T-helper 2 cell treated with Interferon-gamma antibody and Interleukin-4, amounts not matched to agents 5 μg/mL and 100 μg/mL, for 36 hours (primary cell): ENCODE measurements around the gene ATP4A.

Experiments used
- DNase-seq: peaks from one replicate; pipeline ENCODE4 v3.0.0; 2021; ENCODE audit warnings: low spot score
- H3K27ac Mint-ChIP-seq: one replicate; pipeline ENCODE4 v1.8.0; 2021; ENCODE audit warnings: mild to moderate bottlenecking, mixed read lengths
- H3K27me3 Mint-ChIP-seq: one replicate; pipeline ENCODE4 v1.8.0; 2021; ENCODE audit warnings: low read depth, mixed read lengths
- H3K36me3 Mint-ChIP-seq: one replicate; pipeline ENCODE4 v1.8.0; 2021; ENCODE audit warnings: low read depth, mixed read lengths
- H3K4me1 Mint-ChIP-seq: one replicate; pipeline ENCODE4 v1.8.0; 2021; ENCODE audit warnings: low read depth, mixed read lengths
- H3K4me3 Mint-ChIP-seq: one replicate; pipeline ENCODE4 v1.8.0; 2022; ENCODE audit warnings: mild to moderate bottlenecking, moderate library complexity, mixed read lengths
- H3K9me3 Mint-ChIP-seq: one replicate; pipeline ENCODE4 v1.8.0; 2021; ENCODE audit warnings: mixed read lengths

ATP4A gene

DNA sequence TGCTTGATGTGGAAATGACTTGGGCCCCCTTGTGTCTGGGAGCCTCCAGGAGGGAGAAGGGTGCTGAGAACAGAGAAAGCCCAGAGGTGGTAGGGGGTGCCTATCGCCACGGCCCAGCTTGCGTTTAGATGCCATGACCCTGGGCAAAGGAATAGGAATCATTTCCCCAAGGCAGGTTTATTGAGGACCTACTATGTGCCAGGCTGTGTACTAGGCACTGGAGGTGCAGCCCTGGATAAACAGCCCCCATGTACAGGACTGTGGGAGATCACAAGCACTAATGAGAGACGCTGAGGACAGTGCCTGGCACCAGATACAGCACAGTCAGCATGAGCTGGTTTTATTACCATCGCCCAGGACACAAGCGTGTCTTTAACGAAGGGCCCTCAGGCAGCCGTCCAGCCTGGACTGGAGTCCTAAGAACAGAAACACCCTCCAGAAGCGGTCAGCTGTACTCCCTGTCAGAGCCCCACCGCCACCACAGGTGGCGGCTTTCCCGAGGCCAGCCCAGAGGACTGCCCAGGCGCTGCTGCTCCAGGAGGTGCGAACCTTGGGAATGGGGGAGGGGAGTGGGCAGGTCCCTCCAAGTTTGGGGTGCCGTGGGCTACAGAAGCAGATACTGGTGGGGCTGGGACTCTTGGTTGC, 13.5 kb downstream of the ATP4A start:
- H3K9me3 Mint-ChIP-seq: no peaks in the 10 kb centered on the region
- no peak for DNase-seq
- no peak overlapping the region for H3K27ac Mint-ChIP-seq
- H3K4me3 Mint-ChIP-seq: no peak overlapping the region
- no peaks in the 10 kb centered on the region for H3K36me3 Mint-ChIP-seq
- H3K4me1 Mint-ChIP-seq: peaks cover 10% of the 10 kb centered on the region
- H3K27me3 Mint-ChIP-seq: no peaks in the 10 kb centered on the region

DNA sequence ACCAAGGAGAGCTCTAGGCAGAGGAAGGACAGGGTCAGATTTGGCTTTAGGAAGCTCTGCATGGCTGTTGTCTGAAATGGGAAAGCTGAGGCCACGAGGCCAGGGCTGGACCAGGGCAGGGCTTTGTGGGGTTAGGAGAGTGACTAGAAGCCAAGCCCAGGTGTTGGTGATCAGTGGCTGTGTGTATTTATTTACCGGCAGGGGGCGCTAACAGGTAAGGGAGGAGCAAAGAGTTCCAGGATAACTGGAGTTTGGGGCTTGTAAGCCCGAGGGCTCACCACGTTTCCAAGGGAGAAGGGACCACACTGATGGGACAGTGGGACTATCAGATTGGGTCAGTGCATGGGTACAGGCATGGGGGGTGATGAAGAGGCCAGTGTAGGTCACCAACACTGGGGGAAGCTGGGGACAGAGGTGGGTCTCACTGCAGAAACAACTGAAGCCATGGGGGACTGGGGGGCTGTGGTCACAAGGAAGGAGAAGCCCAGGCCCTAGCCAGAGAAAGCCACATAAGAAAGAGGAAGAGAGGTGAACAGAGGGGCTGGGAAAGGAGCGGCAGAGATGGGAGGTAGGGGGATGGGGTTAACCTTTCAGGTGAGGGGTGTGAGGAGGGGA, 14.2 kb downstream of the ATP4A start:
- no peak overlapping the region for H3K4me3 Mint-ChIP-seq
- no peaks in the 10 kb centered on the region for H3K9me3 Mint-ChIP-seq
- H3K27me3 Mint-ChIP-seq: no peaks in the 10 kb centered on the region
- DNase-seq: peak; percentile 39
- H3K27ac Mint-ChIP-seq: peak overlapping the region; percentile 54
- H3K36me3 Mint-ChIP-seq: no peaks in the 10 kb centered on the region
- peaks cover 15% of the 10 kb centered on the region for H3K4me1 Mint-ChIP-seq

DNA sequence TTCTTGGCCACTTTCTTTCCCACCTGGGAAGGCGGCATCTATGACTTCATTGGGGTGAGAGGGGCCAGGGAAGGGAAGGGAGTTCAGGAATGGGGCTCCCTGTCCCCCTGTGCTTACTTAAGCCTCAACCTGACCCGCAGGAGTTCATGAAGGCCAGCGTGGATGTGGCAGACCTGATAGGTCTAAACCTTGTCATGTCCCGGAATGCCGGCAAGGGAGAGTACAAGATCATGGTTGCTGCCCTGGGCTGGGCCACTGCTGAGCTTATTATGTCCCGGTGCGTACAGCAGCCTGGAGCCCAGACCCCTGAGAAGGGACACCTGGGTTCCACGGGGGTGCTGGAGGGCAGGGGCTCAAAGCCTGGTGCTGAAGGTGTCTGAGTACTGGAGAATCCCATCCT, 16.9 kb downstream of the ATP4A start:
- no peaks in the 10 kb centered on the region for H3K36me3 Mint-ChIP-seq
- no peaks in the 10 kb centered on the region for H3K27me3 Mint-ChIP-seq
- H3K4me3 Mint-ChIP-seq: peak overlapping the region; percentile 95
- H3K27ac Mint-ChIP-seq: peak overlapping the region; percentile 92
- H3K4me1 Mint-ChIP-seq: peaks cover 18% of the 10 kb centered on the region
- no peaks in the 10 kb centered on the region for H3K9me3 Mint-ChIP-seq
- no peak for DNase-seq

DNA sequence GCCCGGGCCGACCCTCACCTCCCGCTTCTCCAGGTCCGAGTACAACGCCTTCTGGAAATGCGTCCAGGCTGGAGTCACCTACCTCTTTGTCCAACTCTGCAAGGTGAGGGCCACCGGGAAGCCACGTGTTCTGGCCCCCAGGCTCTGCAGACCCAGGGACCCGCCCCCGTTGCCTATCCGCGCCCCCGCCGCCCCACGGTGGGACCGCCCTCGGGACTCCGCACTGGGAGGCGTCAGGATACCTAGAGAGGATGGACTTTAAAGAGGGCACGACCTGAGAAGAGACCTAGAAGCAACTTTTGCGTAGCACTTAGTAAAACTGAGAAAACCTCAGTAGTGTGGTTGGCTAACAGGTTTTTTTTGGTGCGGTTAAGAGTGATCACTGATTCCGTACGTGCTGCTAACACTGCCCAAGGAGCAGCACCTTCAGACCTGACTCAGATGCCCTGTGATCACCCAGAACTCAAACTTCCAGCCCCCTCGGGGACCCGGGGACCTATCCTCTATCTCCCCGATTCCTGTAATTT, 17.5 kb downstream of the ATP4A start:
- H3K4me3 Mint-ChIP-seq: peak overlapping the region; percentile 95

DNA sequence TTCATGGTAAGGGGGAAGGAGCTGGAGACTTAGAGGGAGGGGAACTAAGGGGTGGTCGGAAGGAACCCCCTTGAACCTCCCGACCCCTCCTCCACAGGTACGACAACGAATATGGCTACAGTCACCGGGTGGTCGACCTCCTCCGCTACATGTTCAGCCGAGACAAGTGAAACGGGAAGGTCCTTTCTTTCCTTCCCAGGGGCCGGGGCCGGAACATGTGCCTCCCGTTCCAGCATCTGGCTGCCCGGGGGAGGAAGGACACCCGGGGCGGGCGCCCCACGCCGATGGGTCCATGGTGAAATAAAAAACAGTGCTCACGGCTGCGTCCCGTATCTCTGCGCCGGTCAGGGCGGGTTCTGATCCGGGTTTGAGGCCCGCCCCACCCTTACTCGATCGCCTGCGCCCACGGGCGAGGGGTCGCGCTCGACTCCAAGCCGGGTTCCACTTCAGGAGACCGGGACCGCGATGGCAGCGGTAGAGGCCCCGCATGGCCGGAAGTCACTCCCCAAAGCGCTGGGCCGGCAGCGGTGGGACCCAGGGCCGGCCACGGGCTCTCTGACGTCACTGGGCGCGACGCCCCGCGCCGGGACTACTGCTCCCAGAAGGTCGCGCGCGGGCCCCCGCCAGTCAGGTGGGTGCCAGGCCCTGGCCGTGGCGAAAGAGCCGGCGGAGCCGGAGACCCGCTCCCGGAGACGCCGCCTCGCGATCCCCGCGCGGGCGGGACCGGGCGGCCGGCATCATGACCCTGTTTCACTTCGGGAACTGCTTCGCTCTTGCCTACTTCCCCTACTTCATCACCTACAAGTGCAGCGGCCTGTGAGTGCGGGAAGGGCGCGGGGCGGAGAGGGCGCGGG, 18.2 kb downstream of the ATP4A start, which contains the start of gene TMEM147:
TSS of gene TMEM147 (plus strand) at position 626 of the 854 bp plus-strand sequence. CDS start at position 740, 114 bp downstream.
- Mint-ChIP-seq H3K27ac (peak within 1 kb of the TSS; percentile 92), H3K4me3 (peak within 1 kb of the TSS; percentile 95), H3K4me1 (peaks cover 18% of the 10 kb centered on the region), H3K9me3 (no peaks in the 10 kb centered on the region), H3K36me3 (no peaks in the 10 kb centered on the region), H3K27me3 (no peaks in the 10 kb centered on the region)
- peak; percentile 91 for DNase-seq

More for the DNA sequence above, 17.5 kb downstream of the ATP4A start:
- Mint-ChIP-seq H3K27me3 (no peaks in the 10 kb centered on the region), H3K27ac (peak overlapping the region; percentile 92), H3K4me1 (peaks cover 18% of the 10 kb centered on the region), H3K36me3 (no peaks in the 10 kb centered on the region), H3K9me3 (no peaks in the 10 kb centered on the region)
- peak; percentile 67 for DNase-seq

DNA sequence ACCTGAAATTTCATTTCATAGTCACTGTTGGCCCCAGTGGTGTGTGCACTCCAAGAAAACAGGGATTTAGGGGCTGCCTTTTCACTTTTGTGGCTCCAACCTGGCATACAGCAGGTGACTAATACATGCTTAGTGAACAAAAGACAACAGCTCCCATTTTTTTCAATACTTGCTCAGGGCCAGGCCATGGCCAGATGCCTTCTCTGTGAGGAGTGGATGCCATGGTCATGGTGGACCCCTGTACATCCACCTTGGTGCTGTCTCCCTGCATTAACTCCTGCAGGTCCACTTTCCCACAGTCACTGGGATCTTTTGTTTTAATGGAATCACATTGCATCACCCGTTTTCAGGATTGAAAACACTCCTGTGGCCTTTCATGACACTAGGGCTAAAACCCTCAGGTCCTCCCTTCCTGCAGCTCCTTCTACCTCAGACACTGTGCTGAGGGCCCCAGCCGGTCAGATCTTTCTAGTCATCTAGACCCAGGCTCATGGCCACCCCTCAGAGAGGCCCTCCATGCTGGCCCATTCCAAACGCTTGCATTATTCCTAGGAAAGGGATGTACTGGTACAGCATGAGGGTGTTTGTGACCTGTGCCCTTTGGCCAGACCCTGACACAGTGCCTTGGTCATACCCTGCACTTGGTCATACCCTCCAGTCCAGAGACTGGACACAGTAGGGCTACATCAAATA, 19.2 kb downstream of the ATP4A start:
- H3K27ac Mint-ChIP-seq: peak overlapping the region; percentile 85
- no peaks in the 10 kb centered on the region for H3K9me3 Mint-ChIP-seq
- DNase-seq: no peak
- no peaks in the 10 kb centered on the region for H3K27me3 Mint-ChIP-seq
- H3K36me3 Mint-ChIP-seq: no peaks in the 10 kb centered on the region
- peaks cover 17% of the 10 kb centered on the region for H3K4me1 Mint-ChIP-seq
- H3K4me3 Mint-ChIP-seq: peak overlapping the region; percentile 95

DNA sequence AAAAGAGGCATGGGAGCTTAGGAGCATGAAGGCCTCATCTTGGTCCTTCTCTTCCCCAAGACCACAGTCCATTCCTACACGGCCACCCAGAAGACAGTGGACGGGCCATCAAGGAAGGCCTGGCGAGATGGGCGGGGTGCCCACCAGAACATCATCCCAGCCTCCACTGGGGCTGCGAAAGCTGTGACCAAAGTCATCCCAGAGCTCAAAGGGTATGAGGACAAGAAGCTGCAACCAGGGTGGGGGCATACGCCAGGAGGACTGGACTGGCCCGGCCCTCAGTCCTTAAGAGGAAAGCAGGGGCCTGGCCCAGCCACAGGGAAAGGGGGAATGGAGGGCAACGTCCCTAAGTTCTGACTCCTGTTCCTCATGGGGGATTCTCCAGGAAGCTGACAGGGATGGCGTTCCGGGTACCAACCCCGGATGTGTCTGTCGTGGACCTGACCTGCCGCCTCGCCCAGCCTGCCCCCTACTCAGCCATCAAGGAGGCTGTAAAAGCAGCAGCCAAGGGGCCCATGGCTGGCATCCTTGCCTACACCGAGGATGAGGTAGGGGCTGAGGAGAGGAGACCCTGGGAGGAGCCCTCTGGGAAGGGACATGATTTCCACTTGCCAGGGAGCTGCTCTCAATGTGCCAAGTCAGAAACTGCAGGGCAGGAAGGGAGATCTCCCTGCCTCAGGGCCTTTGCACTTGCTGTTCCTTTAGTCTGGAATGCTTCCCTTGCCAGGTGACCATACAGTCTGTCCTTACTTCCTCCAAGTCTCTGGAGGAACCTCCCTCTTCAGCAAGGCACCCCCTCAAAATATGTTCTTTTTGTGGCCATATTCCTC, 20.0 kb downstream of the ATP4A start:
- no peak for DNase-seq
- Mint-ChIP-seq H3K4me1 (peaks cover 16% of the 10 kb centered on the region), H3K27me3 (no peaks in the 10 kb centered on the region), H3K36me3 (no peaks in the 10 kb centered on the region), H3K27ac (no peak overlapping the region), H3K4me3 (no peak overlapping the region), H3K9me3 (no peaks in the 10 kb centered on the region)

DNA sequence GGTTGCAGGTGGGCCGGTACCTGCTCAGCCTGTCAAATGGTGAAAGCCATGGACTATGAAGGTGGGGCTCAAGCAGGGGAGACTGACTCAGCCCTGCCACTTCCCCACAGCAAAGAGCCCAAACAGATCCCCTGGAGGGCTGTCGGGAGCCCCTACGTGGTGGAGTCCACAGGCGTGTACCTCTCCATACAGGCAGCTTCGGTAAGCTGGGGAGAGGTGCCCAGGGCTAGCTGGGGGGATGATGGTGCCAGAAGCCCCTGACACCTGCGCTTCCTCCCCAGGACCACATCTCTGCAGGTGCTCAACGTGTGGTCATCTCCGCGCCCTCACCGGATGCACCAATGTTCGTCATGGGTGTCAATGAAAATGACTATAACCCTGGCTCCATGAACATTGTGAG, 21.2 kb downstream of the ATP4A start:
- H3K27ac Mint-ChIP-seq: no peak overlapping the region
- H3K4me3 Mint-ChIP-seq: no peak overlapping the region
- no peaks in the 10 kb centered on the region for H3K9me3 Mint-ChIP-seq
- no peaks in the 10 kb centered on the region for H3K27me3 Mint-ChIP-seq
- peaks cover 16% of the 10 kb centered on the region for H3K4me1 Mint-ChIP-seq
- DNase-seq: no peak
- H3K36me3 Mint-ChIP-seq: no peaks in the 10 kb centered on the region

DNA sequence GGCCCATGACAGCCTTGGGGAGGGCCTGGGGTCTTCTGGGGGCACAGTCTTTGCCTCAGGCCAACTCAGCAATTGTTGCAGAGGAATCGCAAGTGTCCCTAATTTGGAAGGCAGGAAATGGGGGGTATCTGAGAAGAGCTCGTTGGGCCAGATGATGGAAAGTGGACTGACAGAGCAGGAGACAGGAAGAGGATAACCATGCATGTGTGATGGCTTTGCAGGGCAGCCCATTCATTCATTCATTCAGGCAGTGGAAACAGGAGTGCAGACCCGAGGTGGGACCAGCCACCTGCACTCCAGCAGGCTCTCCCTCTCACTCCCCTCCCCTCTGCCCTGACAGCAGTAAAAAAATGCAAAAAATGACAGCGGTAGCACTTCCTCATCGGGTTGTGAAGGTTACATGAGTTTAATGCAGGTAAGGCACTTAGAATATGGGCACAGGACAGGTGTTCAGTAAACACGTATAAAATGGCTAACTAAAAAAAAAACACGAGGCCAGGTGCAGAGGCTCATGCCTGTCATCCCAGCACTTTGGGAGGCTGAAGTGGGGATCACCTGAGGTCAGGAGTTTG, 23.0 kb downstream of the ATP4A start:
- no peak for DNase-seq
- Mint-ChIP-seq H3K27me3 (no peaks in the 10 kb centered on the region), H3K4me3 (no peak overlapping the region), H3K36me3 (no peaks in the 10 kb centered on the region), H3K27ac (no peak overlapping the region), H3K4me1 (peaks cover 8% of the 10 kb centered on the region), H3K9me3 (no peaks in the 10 kb centered on the region)

DNA sequence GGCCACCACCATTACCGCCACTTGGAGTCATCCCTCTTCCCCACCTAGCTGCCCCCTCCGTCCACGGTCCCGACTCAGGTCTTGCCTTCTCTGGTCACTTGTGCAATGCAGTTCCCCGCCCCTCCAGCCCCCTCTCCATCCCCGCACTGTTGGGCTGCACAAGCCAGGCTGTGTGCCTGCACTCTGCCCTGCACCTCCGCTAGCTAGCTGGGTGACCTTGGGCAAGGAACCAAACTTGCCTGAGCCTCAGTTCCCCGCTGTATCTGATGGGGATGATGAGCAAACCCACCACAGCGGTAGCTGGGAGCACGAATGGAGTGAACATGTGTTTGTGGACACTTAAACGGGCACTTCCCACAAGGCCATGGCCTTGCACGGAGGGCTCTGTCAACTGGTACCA, 23.6 kb downstream of the ATP4A start:
- H3K4me3 Mint-ChIP-seq: no peak overlapping the region
- no peak overlapping the region for H3K27ac Mint-ChIP-seq
- H3K27me3 Mint-ChIP-seq: peaks cover 2% of the 10 kb centered on the region
- H3K9me3 Mint-ChIP-seq: no peaks in the 10 kb centered on the region
- no peaks in the 10 kb centered on the region for H3K36me3 Mint-ChIP-seq
- DNase-seq: no peak
- peaks cover 7% of the 10 kb centered on the region for H3K4me1 Mint-ChIP-seq

DNA sequence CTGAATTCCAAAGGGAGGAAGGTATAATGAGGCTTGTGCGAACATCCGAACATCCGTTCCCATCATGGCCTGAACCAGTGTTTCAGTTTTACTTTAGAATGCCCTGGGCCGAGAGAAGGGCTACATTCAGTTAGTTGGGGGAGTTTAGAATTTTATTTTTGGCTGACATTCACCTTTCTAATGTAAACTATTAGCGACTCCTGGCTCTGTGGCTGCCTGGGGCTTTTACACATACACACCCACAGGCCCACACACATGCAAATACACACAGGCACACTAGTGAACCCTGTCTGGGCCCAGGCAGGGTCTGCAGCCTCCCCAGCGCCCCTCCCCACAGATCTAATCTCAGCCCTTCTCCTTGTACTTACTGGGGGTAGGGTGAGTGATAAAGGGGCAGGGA, 24.1 kb downstream of the ATP4A start:
- Mint-ChIP-seq H3K9me3 (no peaks in the 10 kb centered on the region), H3K4me1 (peaks cover 3% of the 10 kb centered on the region), H3K27ac (no peak overlapping the region), H3K36me3 (no peaks in the 10 kb centered on the region), H3K4me3 (no peak overlapping the region), H3K27me3 (peaks cover 3% of the 10 kb centered on the region)
- no peak for DNase-seq

DNA sequence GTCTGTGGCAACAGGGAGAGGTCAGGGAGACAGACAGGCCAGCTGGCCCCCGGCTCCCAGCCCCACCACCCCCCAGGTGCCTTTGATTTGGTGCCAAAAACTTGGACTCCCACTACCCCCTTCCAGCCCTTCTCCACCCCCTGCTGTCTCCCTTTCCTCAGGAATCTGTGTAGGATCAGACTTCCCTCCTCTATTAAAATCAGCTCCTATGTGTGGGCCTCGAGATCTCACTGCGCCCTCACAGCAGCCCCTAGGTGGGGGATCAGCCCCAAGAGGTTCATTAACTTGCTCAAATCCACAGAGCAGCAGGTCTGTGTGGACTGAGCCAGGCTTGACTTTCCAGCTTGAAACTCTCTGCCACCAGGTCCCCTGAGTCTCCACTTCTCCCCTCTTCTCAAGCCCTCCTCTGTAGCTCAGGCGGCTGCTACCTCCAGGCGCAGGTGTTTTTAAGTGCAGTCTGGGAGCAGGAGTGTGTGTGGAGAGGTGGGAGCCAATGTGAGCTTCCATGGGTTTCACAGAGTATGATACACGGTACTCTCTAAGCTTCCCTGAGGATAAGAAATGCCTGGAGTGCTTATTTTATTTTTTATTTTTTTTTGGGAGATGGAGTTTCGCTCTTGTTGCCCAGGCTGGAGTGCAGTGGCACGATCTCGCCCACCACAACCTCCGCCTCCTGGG, 28.5 kb downstream of the ATP4A start:
- no peak for DNase-seq
- Mint-ChIP-seq H3K36me3 (no peaks in the 10 kb centered on the region), H3K4me1 (peaks cover 4% of the 10 kb centered on the region), H3K9me3 (no peaks in the 10 kb centered on the region), H3K27me3 (peaks cover 18% of the 10 kb centered on the region), H3K4me3 (no peak overlapping the region), H3K27ac (no peak overlapping the region)
